Ovary (tissue), 3 donors: ENCODE measurements around the gene RNF223.

Experiments used
- EP300 ChIP-seq: sonication (generic); formaldehyde crosslinking; IDR thresholded peaks from one replicate; pipeline ENCODE4 v1.6.1; 2017; ENCODE audit warnings: antibody characterized with exemption
- POLR2A ChIP-seq: fragments of 450-650 bp; IDR thresholded peaks from one replicate; pipeline ENCODE4 v1.6.1; 2017; ENCODE audit warnings: antibody characterized with exemption, mild to moderate bottlenecking, moderate library complexity
- TF ChIP-seq, protein P1 (sequence below), 3 donors: fragments of 450-650 bp in 2 of 3; fragments of 200-600 bp in 1 of 3; IDR thresholded peaks; one replicate each; pipeline versions ENCODE4 v1.5.1 to v1.8.0; 2016 to 2022; ENCODE audit warnings: antibody characterized with exemption in 3 of 3, mild to moderate bottlenecking in 1 of 3
- donor health status: DM: no; HTN: no; CAD: no.

DNA sequence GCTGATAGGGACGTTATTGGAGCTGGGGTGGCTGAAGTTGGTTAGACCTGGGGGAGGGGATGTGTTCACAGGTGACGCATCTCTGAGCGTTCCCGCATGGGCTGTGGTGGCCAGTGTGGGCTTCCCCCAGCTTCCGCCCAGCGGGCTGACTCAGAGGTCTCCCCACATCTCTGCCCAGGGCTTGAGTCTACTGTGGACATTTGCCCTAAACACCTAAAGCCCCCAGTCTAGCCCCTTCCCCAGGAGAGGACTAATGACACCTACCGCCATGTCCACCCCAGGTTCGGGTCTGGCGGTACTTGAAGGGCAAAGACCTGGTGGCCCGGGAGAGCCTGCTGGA lies 52.2 kb downstream of the RNF223 start:
- TF ChIP-seq, protein P1, sequence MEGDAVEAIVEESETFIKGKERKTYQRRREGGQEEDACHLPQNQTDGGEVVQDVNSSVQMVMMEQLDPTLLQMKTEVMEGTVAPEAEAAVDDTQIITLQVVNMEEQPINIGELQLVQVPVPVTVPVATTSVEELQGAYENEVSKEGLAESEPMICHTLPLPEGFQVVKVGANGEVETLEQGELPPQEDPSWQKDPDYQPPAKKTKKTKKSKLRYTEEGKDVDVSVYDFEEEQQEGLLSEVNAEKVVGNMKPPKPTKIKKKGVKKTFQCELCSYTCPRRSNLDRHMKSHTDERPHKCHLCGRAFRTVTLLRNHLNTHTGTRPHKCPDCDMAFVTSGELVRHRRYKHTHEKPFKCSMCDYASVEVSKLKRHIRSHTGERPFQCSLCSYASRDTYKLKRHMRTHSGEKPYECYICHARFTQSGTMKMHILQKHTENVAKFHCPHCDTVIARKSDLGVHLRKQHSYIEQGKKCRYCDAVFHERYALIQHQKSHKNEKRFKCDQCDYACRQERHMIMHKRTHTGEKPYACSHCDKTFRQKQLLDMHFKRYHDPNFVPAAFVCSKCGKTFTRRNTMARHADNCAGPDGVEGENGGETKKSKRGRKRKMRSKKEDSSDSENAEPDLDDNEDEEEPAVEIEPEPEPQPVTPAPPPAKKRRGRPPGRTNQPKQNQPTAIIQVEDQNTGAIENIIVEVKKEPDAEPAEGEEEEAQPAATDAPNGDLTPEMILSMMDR (IDR thresholded peaks at IDR 0.05), result no peak
- no peak for TF ChIP-seq EP300
- TF ChIP-seq POLR2A, result no peak
